Measurements from ENCODE around the gene MPZL2.

MPZL2 gene

GRCh38 chr11:118214210-118214914 is 49.7 kb downstream of the MPZL2 start:
- TF ChIP-seq, protein P1, sequence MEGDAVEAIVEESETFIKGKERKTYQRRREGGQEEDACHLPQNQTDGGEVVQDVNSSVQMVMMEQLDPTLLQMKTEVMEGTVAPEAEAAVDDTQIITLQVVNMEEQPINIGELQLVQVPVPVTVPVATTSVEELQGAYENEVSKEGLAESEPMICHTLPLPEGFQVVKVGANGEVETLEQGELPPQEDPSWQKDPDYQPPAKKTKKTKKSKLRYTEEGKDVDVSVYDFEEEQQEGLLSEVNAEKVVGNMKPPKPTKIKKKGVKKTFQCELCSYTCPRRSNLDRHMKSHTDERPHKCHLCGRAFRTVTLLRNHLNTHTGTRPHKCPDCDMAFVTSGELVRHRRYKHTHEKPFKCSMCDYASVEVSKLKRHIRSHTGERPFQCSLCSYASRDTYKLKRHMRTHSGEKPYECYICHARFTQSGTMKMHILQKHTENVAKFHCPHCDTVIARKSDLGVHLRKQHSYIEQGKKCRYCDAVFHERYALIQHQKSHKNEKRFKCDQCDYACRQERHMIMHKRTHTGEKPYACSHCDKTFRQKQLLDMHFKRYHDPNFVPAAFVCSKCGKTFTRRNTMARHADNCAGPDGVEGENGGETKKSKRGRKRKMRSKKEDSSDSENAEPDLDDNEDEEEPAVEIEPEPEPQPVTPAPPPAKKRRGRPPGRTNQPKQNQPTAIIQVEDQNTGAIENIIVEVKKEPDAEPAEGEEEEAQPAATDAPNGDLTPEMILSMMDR (IDR thresholded peaks at IDR 0.05; ENCODE audit: extremely low read depth, missing control alignments): no peak
- no peak for DNase-seq (ENCODE audit: low spot score)

- TF ChIP-seq, protein P1 (IDR thresholded peaks at IDR 0.05; ENCODE audit: extremely low read depth, missing control alignments): no peak
- no peak for DNase-seq (ENCODE audit: low spot score)
Measured at GRCh38 chr11:118213781-118214180, 50.3 kb downstream of the MPZL2 start.

GRCh38 chr11:118213201-118213600 is 50.9 kb downstream of the MPZL2 start:
- TF ChIP-seq, protein P1 (IDR thresholded peaks at IDR 0.05; ENCODE audit: extremely low read depth, missing control alignments): no peak
- no peak for DNase-seq (ENCODE audit: low spot score)

GRCh38 chr11:118212781-118213191 is 51.3 kb downstream of the MPZL2 start:
- DNase-seq (ENCODE audit: low spot score): no peak
- TF ChIP-seq, protein P1 (IDR thresholded peaks at IDR 0.05; ENCODE audit: extremely low read depth, missing control alignments): no peak

- TF ChIP-seq, protein P1 (IDR thresholded peaks at IDR 0.05; ENCODE audit: extremely low read depth, missing control alignments): no peak
- no peak for DNase-seq (ENCODE audit: low spot score)
Measured at GRCh38 chr11:118212131-118212725, 51.9 kb downstream of the MPZL2 start.

- no peak for DNase-seq (ENCODE audit: low spot score)
- TF ChIP-seq, protein P1 (IDR thresholded peaks at IDR 0.05; ENCODE audit: extremely low read depth, missing control alignments): no peak
Measured at GRCh38 chr11:118211006-118211405, 53.1 kb downstream of the MPZL2 start.

DNA sequence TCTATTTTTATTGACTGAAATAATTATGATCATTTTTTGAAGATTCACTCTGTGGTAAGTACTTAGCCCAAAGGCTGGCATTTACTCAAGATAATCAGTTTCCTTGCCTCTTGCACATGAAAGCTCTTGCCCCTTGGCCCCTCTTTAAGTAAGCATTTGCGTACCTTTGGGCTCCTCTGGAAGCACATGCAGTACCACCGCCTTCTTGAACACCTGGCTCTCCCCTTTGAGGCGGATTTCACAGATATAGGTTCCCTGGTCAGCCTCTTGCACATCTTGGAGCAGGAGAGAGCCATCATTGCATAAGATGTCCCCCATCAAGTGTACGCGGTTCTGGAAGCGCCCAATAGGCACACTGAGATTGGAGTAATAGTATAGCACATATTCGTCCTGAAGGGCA is 53.8 kb downstream of the MPZL2 start:
- TF ChIP-seq, protein P1 (IDR thresholded peaks at IDR 0.05; ENCODE audit: extremely low read depth, missing control alignments): no peak
- DNase-seq (ENCODE audit: low spot score): no peak

All from GM20000 (cell line).